Measurements from ENCODE around the gene MARK3.

Gene MARK3

DNA sequence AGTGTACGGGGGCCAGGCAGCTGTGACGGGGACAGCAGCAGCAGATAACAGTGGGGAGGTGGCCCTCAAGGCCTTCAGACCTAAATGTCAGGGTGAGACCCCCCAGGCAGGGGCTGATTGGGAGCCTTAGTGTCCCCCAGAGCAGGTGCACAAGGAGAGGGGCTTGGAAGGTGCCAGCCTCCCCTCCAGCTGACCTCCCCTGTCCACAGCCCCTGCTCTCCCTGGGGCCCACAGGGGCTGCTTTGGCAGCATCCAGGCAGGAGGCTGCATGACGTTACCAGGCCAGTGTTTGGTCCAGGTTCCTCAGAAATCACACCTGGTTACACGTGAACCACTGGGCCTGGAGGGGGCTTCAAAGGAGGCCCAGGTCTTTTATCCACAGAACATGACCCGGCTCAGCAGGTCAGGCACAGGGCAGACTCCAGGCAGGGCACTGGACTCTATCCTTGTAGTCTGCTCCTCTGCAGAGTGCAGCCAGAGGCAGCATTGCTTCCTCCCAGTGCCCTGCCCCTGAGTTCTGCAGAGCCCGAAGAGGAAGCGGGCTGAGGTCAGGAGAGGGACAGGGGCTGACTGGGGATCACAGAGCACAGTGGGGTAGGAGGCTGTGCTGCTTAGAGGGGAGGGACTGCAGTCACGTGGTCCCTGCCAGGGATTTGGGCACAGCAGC, 141.2 kb downstream of the MARK3 start:
- Histone ChIP-seq H3K9me3 (no peaks in the 10 kb centered on the region), H3K4me1 (peaks cover 70% of the 10 kb centered on the region), H3K4me2 (peak overlapping the region; percentile 97), H3K27ac (no peak overlapping the region), H3K36me3 (peaks cover 15% of the 10 kb centered on the region), H3K4me3 (no peak overlapping the region), H3K27me3 (peaks cover 40% of the 10 kb centered on the region), H4K20me1 (peaks cover 33% of the 10 kb centered on the region), H3K9ac (0 out of 2 replicates have a peak overlapping the region, but pooled peaks have one; percentile 3)
- no peak for TF ChIP-seq Cebpa-rat (IDR thresholded peaks at IDR 0.05)

- no peak for TF ChIP-seq Cebpa-rat (IDR thresholded peaks at IDR 0.05)
- no peaks in the 10 kb centered on the region for H3K9me3 ChIP-seq
- H3K27ac ChIP-seq: 0 out of 2 replicates have a peak overlapping the region, but pooled peaks have one; percentile 93
- H4K20me1 ChIP-seq: peaks cover 38% of the 10 kb centered on the region
- H3K4me3 ChIP-seq: no peak overlapping the region
- no peak overlapping the region for H3K9ac ChIP-seq
- peak overlapping the region; percentile 97 for H3K4me2 ChIP-seq
- H3K36me3 ChIP-seq: peaks cover 20% of the 10 kb centered on the region
- H3K27me3 ChIP-seq: peaks cover 35% of the 10 kb centered on the region
- peaks cover 74% of the 10 kb centered on the region for H3K4me1 ChIP-seq
These were observed 141.7 kb downstream of the MARK3 start for GRCh38 chr14:103526914-103527248.

DNA sequence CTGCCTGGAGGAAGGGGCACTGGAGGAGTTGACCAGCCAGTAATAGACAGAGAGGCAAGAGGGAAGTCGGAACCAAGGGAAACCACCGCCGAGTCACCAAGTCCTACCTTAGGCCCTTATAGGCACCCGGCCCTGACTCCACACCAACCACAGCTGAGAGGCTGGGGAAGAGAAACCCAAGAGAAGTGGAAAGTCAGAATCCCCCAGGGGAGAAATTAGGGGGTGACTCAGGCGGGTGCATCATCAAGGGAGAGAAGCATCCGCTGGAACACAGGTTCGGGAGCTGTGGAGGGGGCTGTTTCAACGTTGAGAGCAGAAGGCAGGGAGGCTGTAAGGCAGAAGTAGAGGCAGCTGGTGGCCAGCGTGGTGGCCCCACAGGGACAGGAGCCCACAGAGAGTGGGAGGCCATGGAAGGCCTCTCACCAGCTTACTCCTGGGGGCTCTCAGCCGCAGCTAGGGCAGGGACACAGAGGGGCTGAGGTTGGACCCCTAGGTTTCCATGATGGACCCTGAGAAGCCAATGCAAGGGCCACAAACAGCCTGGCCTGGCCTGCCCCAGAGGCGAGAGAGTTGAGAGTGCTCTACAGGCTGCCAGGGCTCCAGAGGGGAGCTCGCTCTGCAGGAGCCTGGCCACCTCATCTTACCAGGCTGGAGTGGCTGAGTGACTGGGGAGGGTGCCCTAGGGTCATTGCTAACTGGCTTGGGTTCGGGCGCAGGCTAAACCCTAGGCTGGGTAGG, 142.4 kb downstream of the MARK3 start:
- Histone ChIP-seq H3K4me2 (peak overlapping the region; percentile 97), H3K9ac (peak overlapping the region; percentile 79; the same call in 1 of the 2 replicates), H3K4me3 (peak overlapping the region; percentile 97; the same call in 1 of the 2 replicates), H3K4me1 (peaks cover 67% of the 10 kb centered on the region), H3K36me3 (peaks cover 27% of the 10 kb centered on the region), H3K9me3 (no peaks in the 10 kb centered on the region), H4K20me1 (peaks cover 44% of the 10 kb centered on the region), H3K27me3 (peaks cover 28% of the 10 kb centered on the region), H3K27ac (peak overlapping the region; percentile 93)
- no peak for TF ChIP-seq Cebpa-rat (IDR thresholded peaks at IDR 0.05)

DNA sequence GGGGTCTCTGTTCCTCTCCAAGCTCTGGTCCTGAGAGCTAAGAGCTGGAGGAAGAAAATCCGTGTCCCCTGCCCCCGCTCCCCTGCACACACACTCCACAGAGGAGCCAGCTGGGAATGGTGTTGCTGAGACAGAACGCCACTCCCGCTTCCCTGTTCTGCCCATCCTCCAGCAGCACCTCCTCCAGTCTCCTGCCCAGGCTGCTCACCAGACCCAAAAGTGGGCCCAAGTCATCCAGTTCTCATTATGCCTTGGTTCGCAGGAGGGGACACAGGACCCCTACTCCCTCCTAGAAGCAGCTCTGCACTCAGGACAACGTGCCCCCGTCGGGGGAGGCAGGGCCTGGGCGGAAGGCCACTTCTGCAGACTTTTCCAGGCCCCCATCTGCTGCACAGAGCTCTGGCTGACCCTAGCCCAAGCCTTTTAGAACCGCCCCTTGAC, 143.0 kb downstream of the MARK3 start:
- Histone ChIP-seq H3K4me2 (peak overlapping the region; percentile 97), H3K4me3 (peak overlapping the region; percentile 97), H3K36me3 (peaks cover 33% of the 10 kb centered on the region), H3K4me1 (peaks cover 61% of the 10 kb centered on the region), H4K20me1 (peaks cover 44% of the 10 kb centered on the region), H3K27me3 (peaks cover 22% of the 10 kb centered on the region), H3K9me3 (no peaks in the 10 kb centered on the region), H3K27ac (peak overlapping the region; percentile 93), H3K9ac (peak overlapping the region; percentile 79)
- TF ChIP-seq Cebpa-rat (IDR thresholded peaks at IDR 0.05): no peak

DNA sequence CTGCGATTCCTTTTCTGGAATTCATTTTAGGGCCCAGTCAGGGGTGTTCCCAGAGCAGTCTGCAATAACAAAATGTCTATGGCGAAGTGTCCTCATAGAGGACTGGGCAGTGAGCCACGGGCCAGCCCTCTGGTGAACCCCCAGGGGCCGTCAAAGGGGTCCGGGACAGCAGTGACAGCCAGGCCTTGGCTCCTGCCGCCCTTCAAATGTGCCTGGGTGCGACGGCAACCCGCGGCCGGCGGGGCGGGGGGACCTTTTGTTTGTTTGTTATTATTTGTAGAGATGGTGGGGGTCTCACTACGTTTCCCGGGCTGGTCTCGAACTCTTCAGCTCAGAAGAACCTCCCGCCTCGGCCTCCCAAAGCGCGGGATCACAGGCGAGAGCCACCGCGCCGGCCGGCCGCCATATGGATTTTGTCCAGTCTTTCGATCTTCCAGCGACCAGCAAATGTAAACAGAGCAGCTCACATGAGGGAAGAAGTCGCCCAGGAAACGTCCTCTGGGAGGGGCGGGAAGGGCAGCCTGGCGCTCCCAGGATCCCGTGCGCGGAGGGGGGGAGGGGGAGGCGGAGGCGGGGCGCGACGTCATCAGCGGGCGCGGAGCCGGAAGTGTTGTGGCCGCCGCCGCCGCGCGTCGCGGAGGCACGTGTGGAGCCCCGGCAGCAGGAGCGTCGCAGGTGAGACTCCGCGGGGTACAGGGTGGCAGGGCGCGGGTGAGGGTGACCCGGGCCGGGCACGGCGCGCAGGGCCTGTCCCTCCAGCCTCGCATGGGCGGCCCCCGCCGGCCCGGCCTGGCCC, 143.6 kb downstream of the MARK3 start, which contains the start of gene TRMT61A:
Gene TRMT61A (plus strand): TSS at position 610 of the 796 bp plus-strand sequence. CDS start 783 bp downstream, outside the sequence.
- no peaks in the 10 kb centered on the region for H3K9me3 ChIP-seq
- peaks cover 39% of the 10 kb centered on the region for H3K36me3 ChIP-seq
- TF ChIP-seq Cebpa-rat (IDR thresholded peaks at IDR 0.05): no peak
- peak within 1 kb of the TSS; percentile 94 for H3K9ac ChIP-seq
- peaks cover 16% of the 10 kb centered on the region for H3K27me3 ChIP-seq
- peak within 1 kb of the TSS; percentile 97 for H3K4me3 ChIP-seq
- H3K27ac ChIP-seq: peak within 1 kb of the TSS; percentile 93
- H3K4me2 ChIP-seq: peak within 1 kb of the TSS; percentile 97
- peaks cover 45% of the 10 kb centered on the region for H4K20me1 ChIP-seq
- H3K4me1 ChIP-seq: peaks cover 59% of the 10 kb centered on the region

- H3K9me3 ChIP-seq: no peaks in the 10 kb centered on the region
- no peak for TF ChIP-seq Cebpa-rat (IDR thresholded peaks at IDR 0.05)
- peak overlapping the region; percentile 97 for H3K4me3 ChIP-seq
- H3K9ac ChIP-seq: peak overlapping the region; percentile 94
- H3K36me3 ChIP-seq: peaks cover 48% of the 10 kb centered on the region
- H4K20me1 ChIP-seq: peaks cover 54% of the 10 kb centered on the region
- peaks cover 54% of the 10 kb centered on the region for H3K4me1 ChIP-seq
- peak overlapping the region; percentile 93 for H3K27ac ChIP-seq
- peaks cover 7% of the 10 kb centered on the region for H3K27me3 ChIP-seq
- H3K4me2 ChIP-seq: peak overlapping the region; percentile 97
These were observed 144.5 kb downstream of the MARK3 start for GRCh38 chr14:103529383-103530365.

DNA sequence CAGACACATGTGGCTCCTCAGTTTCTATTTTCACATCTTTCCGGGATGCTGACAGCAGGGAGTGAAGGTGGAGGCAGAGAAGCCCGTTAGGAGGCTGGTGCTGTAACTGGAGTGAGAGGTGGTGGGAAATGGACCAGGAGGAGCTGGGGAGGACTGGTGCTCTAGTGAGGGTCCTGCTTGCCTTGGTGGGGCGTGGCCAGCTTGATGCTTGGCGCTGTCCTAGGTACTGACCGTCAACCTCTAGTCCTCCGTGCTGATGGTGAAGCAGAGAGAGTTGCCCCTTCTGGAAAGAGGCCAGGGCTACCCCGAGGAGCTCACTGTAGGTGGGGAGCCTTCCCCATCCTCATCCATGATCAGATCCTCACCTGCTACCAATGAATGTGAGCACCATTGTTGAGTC, 145.2 kb downstream of the MARK3 start:
- peak overlapping the region; percentile 97 for H3K4me3 ChIP-seq

GRCh38 chr14:103530831-103531230, 145.6 kb downstream of the MARK3 start:
- Histone ChIP-seq H3K36me3 (peaks cover 60% of the 10 kb centered on the region), H3K4me1 (peaks cover 53% of the 10 kb centered on the region), H3K9ac (no peak overlapping the region), H3K27ac (no peak overlapping the region), H4K20me1 (peaks cover 66% of the 10 kb centered on the region), H3K9me3 (no peaks in the 10 kb centered on the region), H3K4me3 (no peak overlapping the region), H3K27me3 (peaks cover 5% of the 10 kb centered on the region; the same call in 1 of the 2 replicates), H3K4me2 (peak overlapping the region; percentile 97)
- TF ChIP-seq Cebpa-rat (IDR thresholded peaks at IDR 0.05): no peak

More for the DNA sequence above, 145.2 kb downstream of the MARK3 start:
- Histone ChIP-seq H3K4me2 (peak overlapping the region; percentile 97), H3K36me3 (peaks cover 55% of the 10 kb centered on the region), H3K27me3 (peaks cover 5% of the 10 kb centered on the region; the same call in 1 of the 2 replicates), H3K27ac (no peak overlapping the region), H3K4me1 (peaks cover 53% of the 10 kb centered on the region), H4K20me1 (peaks cover 61% of the 10 kb centered on the region), H3K9ac (peak overlapping the region; percentile 94; the same call in 1 of the 2 replicates), H3K9me3 (no peaks in the 10 kb centered on the region)
- no peak for TF ChIP-seq Cebpa-rat (IDR thresholded peaks at IDR 0.05)
